K562 (cell line): ENCODE results near the gene TUT1. TPM values are rescaled to one million over a fixed set of nuclear protein-coding genes. Genes with fewer than 3 reads are reported as not detected.
A peak's percentile ranks its signal among the peaks of the same experiment; 100 is the strongest.

Source experiments
- BRCA1 ChIP-seq, 2 experiments: fragments of 450-650 bp in 1 of 2; sonication (generic) in 1 of 2; formaldehyde crosslinking in 1 of 2; IDR thresholded peaks; 2 replicates each; pipeline versions ENCODE4 v1.5.0 to v1.6.1; 2017 to 2020; ENCODE audit warnings: mild to moderate bottlenecking in 1 of 2, missing genetic modification reagents in 1 of 2
- CHCHD3 ChIP-seq: fragments of 250-450 bp; sonication (Bioruptor Pico); IDR thresholded peaks from 2 replicates; pipeline ENCODE4 v2.1.2; 2022; ENCODE audit warnings: mild to moderate bottlenecking
- CREM ChIP-seq: IDR thresholded peaks from 2 replicates; pipeline ENCODE4 v1.6.1; 2014; ENCODE audit warnings: antibody characterized with exemption, low read depth
- DMBX1 ChIP-seq: fragments of 250-450 bp; sonication (Bioruptor Pico); IDR thresholded peaks from 2 replicates; pipeline ENCODE4 v1.8.0; 2022; ENCODE audit warnings: inconsistent platforms, mild to moderate bottlenecking, moderate library complexity, borderline replicate concordance
- DNMT1 ChIP-seq: fragments of 450-650 bp; IDR thresholded peaks from 2 replicates; pipeline ENCODE4 v1.6.1; 2016; ENCODE audit warnings: antibody characterized with exemption, mild to moderate bottlenecking
- HDAC8 ChIP-seq: fragments of 450-650 bp; IDR thresholded peaks from 2 replicates; pipeline ENCODE4 v1.6.1; 2016; ENCODE audit warnings: mild to moderate bottlenecking, missing genetic modification characterization, moderate library complexity, missing compliant biosample characterization
- HOXB6 ChIP-seq: fragments of 250-450 bp; sonication (Bioruptor Pico); IDR thresholded peaks from 2 replicates; pipeline ENCODE4 v1.5.1; 2022; ENCODE audit warnings: mild to moderate bottlenecking, borderline replicate concordance
- JUN ChIP-seq, 2 experiments: sonication (generic) in 1 of 2; formaldehyde crosslinking in 1 of 2; IDR thresholded peaks; 2 replicates each; pipeline versions ENCODE4 v1.6.1 to v1.8.0; 2012 to 2022; ENCODE audit warnings: borderline replicate concordance in 2 of 2, mild to moderate bottlenecking in 2 of 2, improper control_type of control experiment in 1 of 2, low read depth in 1 of 2, low read length in 1 of 2, missing genetic modification reagents in 1 of 2
- KDM4B ChIP-seq, 2 experiments: fragments of 450-650 bp in 1 of 2; sonication (generic) in 1 of 2; IDR thresholded peaks; 2 replicates each; pipeline ENCODE4 v1.6.1; 2016 to 2017; ENCODE audit warnings: borderline replicate concordance in 2 of 2, antibody characterized with exemption in 1 of 2, low read depth in 1 of 2, mild to moderate bottlenecking in 1 of 2
- KHSRP ChIP-seq: fragments of 450-650 bp; IDR thresholded peaks from 2 replicates; pipeline ENCODE4 v1.6.1; 2017
- MECOM ChIP-seq: fragments of 250-450 bp; sonication (Bioruptor Pico); IDR thresholded peaks from 2 replicates; pipeline ENCODE4 v1.8.0; 2022; ENCODE audit warnings: inconsistent platforms
- NFYB ChIP-seq: IDR thresholded peaks from 2 replicates; pipeline ENCODE4 v1.6.1; 2011; ENCODE audit warnings: mild to moderate bottlenecking, moderate library complexity; ENCODE audit not compliant: insufficient read length; ENCODE audit errors: extremely low read depth
- PATZ1 ChIP-seq: fragments of 250-450 bp; sonication (Bioruptor Pico); IDR thresholded peaks from 2 replicates; pipeline ENCODE4 v1.5.0; 2020; ENCODE audit warnings: mild to moderate bottlenecking, borderline replicate concordance
- POLR2H ChIP-seq: IDR thresholded peaks from 2 replicates; pipeline ENCODE4 v1.6.1; 2016; ENCODE audit warnings: missing genetic modification characterization, low read depth, mild to moderate bottlenecking, control low read depth, missing compliant biosample characterization, moderate library complexity
- SAFB2 ChIP-seq: fragments of 200-400 bp; formaldehyde crosslinking; IDR thresholded peaks from 2 replicates; pipeline ENCODE4 v1.6.1; 2018; ENCODE audit warnings: borderline replicate concordance, low read length, low read depth, moderate library complexity; ENCODE audit not compliant: severe bottlenecking
- SNIP1 ChIP-seq: fragments of 450-650 bp; IDR thresholded peaks from 2 replicates; pipeline ENCODE4 v1.7.1; 2017; ENCODE audit warnings: low read depth, mild to moderate bottlenecking
- SREBF1 ChIP-seq: fragments of 150-350 bp; IDR thresholded peaks from 2 replicates; pipeline ENCODE4 v1.6.1; 2014; ENCODE audit warnings: antibody characterized with exemption, low read depth, low read length, borderline replicate concordance
- TAF1 ChIP-seq: IDR thresholded peaks from 2 replicates; pipeline ENCODE4 v1.6.1; 2011; ENCODE audit warnings: mild to moderate bottlenecking, low read length, moderate library complexity; ENCODE audit not compliant: insufficient read depth, control insufficient read depth, severe bottlenecking; ENCODE audit errors: extremely low read depth
- TFE3 ChIP-seq: fragments of 450-650 bp; formaldehyde crosslinking; IDR thresholded peaks from 2 replicates; pipeline ENCODE4 v1.4.0; 2020; ENCODE audit warnings: mild to moderate bottlenecking, mixed read lengths
- TRIM28 ChIP-seq: fragments of 450-650 bp; IDR thresholded peaks from 2 replicates; pipeline ENCODE4 v1.6.1; 2017
- WHSC1 ChIP-seq: IDR thresholded peaks from one replicate; pipeline ENCODE4 v1.6.1; 2012; ENCODE audit warnings: low read length, control low read depth, inconsistent platforms
- ZBTB17 ChIP-seq: fragments of 450-650 bp; formaldehyde crosslinking; IDR thresholded peaks from 2 replicates; pipeline ENCODE4 v1.4.0; 2020; ENCODE audit warnings: mild to moderate bottlenecking
- ZNF175 ChIP-seq: fragments of 200-800 bp; sonication (Bioruptor generic); IDR thresholded peaks from 2 replicates; pipeline ENCODE4 v1.6.1; 2016; ENCODE audit warnings: low read depth, mild to moderate bottlenecking, missing genetic modification characterization, missing compliant biosample characterization
- ZNF583 ChIP-seq: fragments of 250-450 bp; sonication (Bioruptor Pico); IDR thresholded peaks from 2 replicates; pipeline ENCODE4 v1.4.0; 2020
- ZNF584 ChIP-seq: fragments of 200-800 bp; sonication (Bioruptor generic); IDR thresholded peaks from 2 replicates; pipeline ENCODE4 v1.6.1; 2016; ENCODE audit warnings: low read depth, mild to moderate bottlenecking, missing genetic modification characterization, missing compliant biosample characterization
- ZNF696 ChIP-seq: fragments of 250-450 bp; sonication (Bioruptor Pico); conservative IDR thresholded peaks from 2 replicates; pipeline ENCODE4 v1.4.0; 2020; ENCODE audit warnings: mild to moderate bottlenecking, moderate library complexity
- polyA plus RNA-seq, 8 experiments: library from polyadenylated mRNA; depleted of rRNA in 4 of 8; stranded (reverse) in 5 of 8; unstranded in 3 of 8; fragments of >200 nt; fragmentation: Nextera tagmentation in 2 of 8; fragmentation: Illumina TruSeq in 1 of 8; extraction: Ambion mirVana in 2 of 8; extraction: Trizol in 1 of 8; gene quantifications; 2 replicates each; pipeline versions ENCODE4 v1.2.1 to v1.2.3, GENCODE V29; 2011 to 2014; ENCODE audit warnings: inconsistent platforms in 1 of 8, missing spikeins in 1 of 8
- total RNA-seq, 7 experiments: library from RNA; depleted of rRNA in 6 of 7; stranded (reverse); fragments of >200 nt in 6 of 7; fragmentation: Illumina TruSeq in 2 of 7; extraction: Trizol in 2 of 7; gene quantifications; 2 replicates each; pipeline versions ENCODE4 v1.2.1 to v1.2.3, GENCODE V29; 2011 to 2021; ENCODE audit warnings: low replicate concordance in 1 of 7

The TUT1 gene
- total and polyA plus RNA-seq, 9 of the 15 experiments (the other 6 are each of a cell fraction or from before 2014, with no cell fraction given): 0.66 to 44.3 (median 15.7) TPM

GRCh38 chr11:62601372-62602140, 10.2 kb upstream of the TUT1 start, which contains the start of gene MTA2 (continued):
- TF ChIP-seq ZNF583 (CRISPR knock-in tag) (no peak), WHSC1 (no peak), ZNF696 (no peak), BRCA1 (IDR thresholded peaks at IDR 0.05) (no peak), BRCA1 (CRISPR knock-in tag; IDR thresholded peaks at IDR 0.05) (no peak), SAFB2 (no peak), KDM4B (IDR thresholded peaks at IDR 0.05; ENCODE audit: borderline replicate concordance in 2 of 2, low read depth in 1 of 2) (no peak), POLR2H (tag) (no peak; the same call in 1 of the 2 replicates), TAF1 (peak; percentile 52), HDAC8 (tag) (no peak), HOXB6 (CRISPR knock-in tag) (no peak), ZNF175 (CRISPR knock-in tag) (no peak), TRIM28 (no peak), SNIP1 (no peak; the same call in 1 of the 2 replicates), TFE3 (CRISPR knock-in tag) (no peak), NFYB (no peak), ZNF584 (CRISPR knock-in tag) (no peak), PATZ1 (CRISPR knock-in tag) (no peak), KHSRP (no peak), MECOM (CRISPR knock-in tag) (no peak), CHCHD3 (CRISPR knock-in tag) (0 out of 2 replicates have a peak, but pooled peaks have one; percentile 21), CREM (0 out of 2 replicates have a peak, but pooled peaks have one; percentile 7), DNMT1 (no peak), ZBTB17 (CRISPR knock-in tag) (no peak), SREBF1 (no peak), JUN (IDR thresholded peaks at IDR 0.05; ENCODE audit: borderline replicate concordance, low read depth, low read length) (no peak), JUN (CRISPR knock-in tag; IDR thresholded peaks at IDR 0.05; ENCODE audit: borderline replicate concordance) (no peak), DMBX1 (no peak)
